D721Med (cell line): ENCODE measurements around the gene PRKG1.

ENCODE experiments used
- DNase-seq: peaks from one replicate; pipeline ENCODE4 v3.0.0; 2011; ENCODE audit warnings: low spot score; ENCODE audit not compliant: insufficient read length
- FAIRE-seq: peaks from 2 replicates; lab custom pipeline; 2011; peaks lifted over from hg19 to GRCh38; lab: Jason Lieb, UNC
- CTCF ChIP-seq: IDR thresholded peaks from 2 replicates; pipeline ENCODE4 v1.5.1; 2012; ENCODE audit warnings: mild to moderate bottlenecking, control low read depth; ENCODE audit not compliant: insufficient read depth; ENCODE audit errors: missing control alignments

Gene PRKG1

DNA sequence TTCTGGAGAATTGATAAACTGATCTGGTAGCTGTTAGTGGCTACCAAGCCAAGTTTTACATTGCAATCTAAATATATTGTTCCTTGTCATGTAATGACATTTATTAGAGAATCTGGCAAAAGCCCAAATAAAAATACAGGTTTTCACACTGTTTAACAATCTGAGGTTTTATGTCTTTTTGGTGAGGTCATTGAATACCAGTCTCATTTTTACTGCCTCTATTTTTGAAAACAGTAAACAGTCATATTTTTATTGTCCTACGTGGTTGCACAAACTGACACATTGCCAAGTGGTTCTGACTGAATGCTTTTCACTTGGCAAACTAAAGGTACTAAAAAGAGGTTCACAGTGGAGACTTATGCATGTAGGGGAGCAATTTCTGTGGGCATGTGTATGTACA is 157.5 kb downstream of the PRKG1 start:
- no peak for TF ChIP-seq CTCF
- FAIRE-seq (no peak), DNase-seq (no peak)

GRCh38 chr10:51233337-51234100 is 159.2 kb downstream of the PRKG1 start:
- FAIRE-seq = no peak
- no peak for TF ChIP-seq CTCF

DNA sequence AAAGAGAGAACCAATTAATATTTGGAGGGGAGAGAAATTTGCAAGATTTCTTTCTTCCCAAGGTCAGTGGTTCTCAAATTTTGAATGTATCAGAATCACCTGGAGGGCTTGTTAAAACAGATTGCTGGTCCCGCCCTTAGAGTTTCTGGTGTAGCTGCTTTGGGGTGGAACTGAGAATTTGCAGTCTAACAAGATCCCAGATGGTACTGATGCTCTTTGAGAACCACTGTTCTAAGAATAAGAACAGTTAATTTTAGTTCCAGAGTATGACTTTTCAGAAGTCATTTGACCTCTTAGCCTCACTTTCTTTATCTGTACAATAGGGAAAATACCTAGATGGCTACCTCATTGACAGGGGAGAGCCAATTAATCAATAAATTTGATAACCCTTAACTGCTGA is 161.6 kb downstream of the PRKG1 start:
- no peak for DNase-seq
- no peak for TF ChIP-seq CTCF

More at GRCh38 chr10:51233337-51234100, 159.2 kb downstream of the PRKG1 start:
- DNase-seq = no peak

DNA sequence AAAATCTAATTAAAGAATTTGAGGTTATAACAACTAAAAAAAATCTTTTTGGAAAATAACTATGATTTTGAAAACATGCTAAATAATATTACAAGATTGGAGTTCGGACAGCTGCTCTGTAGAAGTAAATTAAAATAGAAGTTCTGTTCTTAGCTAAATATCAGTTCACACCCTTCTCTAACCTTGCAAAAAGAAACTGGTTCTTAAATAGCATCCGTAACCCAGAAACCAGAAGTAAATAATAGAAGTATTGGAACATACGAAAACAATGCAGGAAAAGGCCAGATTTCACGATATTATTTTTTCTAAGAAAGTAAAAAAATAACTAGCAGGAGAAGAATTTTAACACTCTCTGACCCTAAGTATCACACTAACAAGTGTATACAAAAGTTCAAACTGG is 164.7 kb downstream of the PRKG1 start:
- FAIRE-seq (no peak), DNase-seq (no peak)
- TF ChIP-seq CTCF = no peak

More for the DNA sequence above, 161.6 kb downstream of the PRKG1 start:
- no peak for FAIRE-seq

DNA sequence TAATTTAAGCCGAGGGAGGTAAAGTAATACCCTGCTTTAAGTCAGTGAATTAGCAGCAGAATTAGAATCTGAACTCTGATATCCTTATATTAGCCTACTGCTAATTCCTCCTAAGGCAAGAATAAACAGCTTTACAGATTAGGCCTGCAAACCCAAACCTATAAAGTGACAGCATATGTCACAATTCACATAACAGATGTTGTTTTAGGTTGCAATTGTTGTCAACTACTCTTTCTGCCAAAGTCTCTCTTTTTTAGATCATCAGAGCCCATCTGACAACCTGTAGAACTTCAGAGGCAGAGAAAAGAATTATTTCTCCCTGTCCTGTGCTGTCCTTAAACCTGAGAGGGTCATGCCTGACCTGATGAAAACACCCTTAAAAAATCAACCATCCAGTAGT is 167.2 kb downstream of the PRKG1 start:
- FAIRE-seq = no peak
- TF ChIP-seq CTCF = no peak
- DNase-seq = no peak

DNA sequence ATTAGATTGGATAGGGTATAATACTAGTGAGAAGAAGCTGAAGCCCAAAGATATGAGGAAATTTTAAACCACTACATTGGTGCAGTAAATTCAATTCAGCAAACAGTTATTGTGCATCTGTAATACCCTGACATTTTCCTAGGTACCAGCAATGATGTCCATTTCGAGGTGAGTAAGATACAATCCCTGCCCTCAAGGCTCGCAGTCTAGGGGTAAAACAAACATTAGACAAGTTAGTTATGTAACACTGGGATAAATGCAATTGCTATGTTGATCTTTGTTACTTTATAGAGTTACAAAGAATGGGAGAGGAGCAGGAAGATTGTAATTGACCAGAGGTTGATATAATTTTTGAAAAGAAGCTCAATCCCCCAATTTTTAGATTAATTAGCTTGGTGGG is 168.1 kb downstream of the PRKG1 start:
- DNase-seq (no peak), FAIRE-seq (no peak)
- no peak for TF ChIP-seq CTCF

DNA sequence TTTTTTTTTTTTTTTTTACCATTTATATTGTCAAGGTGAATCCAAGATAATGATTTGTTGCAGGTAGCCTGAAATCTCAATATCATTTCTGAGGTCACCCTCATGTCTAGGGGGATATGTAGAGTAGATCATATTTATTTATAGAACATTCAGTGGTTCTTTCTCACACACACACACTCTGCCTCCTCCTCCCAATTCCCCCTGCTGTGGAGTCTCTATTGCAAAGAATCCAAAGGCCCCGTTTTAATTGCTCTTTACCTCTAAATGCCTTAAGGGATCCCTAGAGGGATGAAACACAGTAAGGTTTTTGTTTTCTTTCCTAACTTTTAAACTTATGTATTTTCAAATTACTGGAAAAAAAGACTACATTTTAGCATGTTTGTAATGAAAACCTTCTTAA is 170.0 kb downstream of the PRKG1 start:
- DNase-seq = no peak
- no peak for FAIRE-seq
- no peak for TF ChIP-seq CTCF
